Hepatocyte (in vitro differentiated cells): Measurements from ENCODE around the gene CCDC185. TPM values are rescaled to one million over a fixed set of nuclear protein-coding genes. Genes with fewer than 3 reads are reported as not detected.

Experiments
- DNase-seq: peaks from one replicate; pipeline ENCODE4 v3.0.0-alpha.2; 2016; ENCODE audit warnings: low spot score
- H2AFZ ChIP-seq: fragments of 200-600 bp; sonication (generic); 2 replicates; pipeline ENCODE4 v1.6.0; 2016; ENCODE audit warnings: antibody characterized with exemption, mild to moderate bottlenecking
- H3K27ac ChIP-seq: fragments of 200-600 bp; sonication (generic); 2 replicates; pipeline ENCODE4 v1.5.1; 2016; ENCODE audit warnings: mild to moderate bottlenecking
- H3K27me3 ChIP-seq: fragments of 200-600 bp; sonication (generic); 2 replicates; pipeline ENCODE4 v1.6.1; 2016
- H3K36me3 ChIP-seq: fragments of 200-600 bp; sonication (generic); replicated peaks from 2 replicates; pipeline ENCODE4 v1.5.1; 2016; ENCODE audit warnings: low read depth; ENCODE audit not compliant: insufficient read depth
- H3K4me1 ChIP-seq: fragments of 200-600 bp; sonication (generic); 2 replicates; pipeline ENCODE4 v1.5.1; 2016; ENCODE audit warnings: mild to moderate bottlenecking, moderate library complexity; ENCODE audit not compliant: insufficient read depth
- H3K4me2 ChIP-seq: fragments of 200-600 bp; sonication (generic); 2 replicates; pipeline ENCODE4 v1.6.0; 2016
- H3K4me3 ChIP-seq: fragments of 200-600 bp; sonication (generic); 2 replicates; pipeline ENCODE4 v1.5.1; 2016; ENCODE audit warnings: mild to moderate bottlenecking
- H3K79me2 ChIP-seq: fragments of 200-600 bp; sonication (generic); 2 replicates; pipeline ENCODE4 v1.6.0; 2017; ENCODE audit warnings: mild to moderate bottlenecking
- H3K9me2 ChIP-seq: fragments of 200-600 bp; sonication (generic); replicated peaks from 2 replicates; pipeline ENCODE4 v1.6.0; 2017; ENCODE audit warnings: mild to moderate bottlenecking; ENCODE audit not compliant: insufficient read depth
- H3K9me3 ChIP-seq: fragments of 200-600 bp; sonication (generic); 2 replicates; pipeline ENCODE4 v1.5.1; 2016; ENCODE audit warnings: low read depth, mild to moderate bottlenecking
- H4K20me1 ChIP-seq: fragments of 200-600 bp; sonication (generic); 2 replicates; pipeline ENCODE4 v1.6.0; 2016; ENCODE audit warnings: mild to moderate bottlenecking; ENCODE audit not compliant: insufficient read depth, poor library complexity, severe bottlenecking
- EZH2 ChIP-seq: fragments of 200-600 bp; sonication (generic); IDR thresholded peaks from 2 replicates; pipeline ENCODE4 v1.6.1; 2016; ENCODE audit warnings: antibody characterized with exemption, mild to moderate bottlenecking, borderline replicate concordance
- EZH2phosphoT487 ChIP-seq: fragments of 200-600 bp; sonication (generic); IDR thresholded peaks from one replicate; pipeline ENCODE4 v1.6.1; 2018; ENCODE audit warnings: antibody characterized with exemption, mild to moderate bottlenecking, low read depth, moderate library complexity; ENCODE audit not compliant: unreplicated experiment, severe bottlenecking
- WGBS: methylation state at CpG from one replicate; pipeline ENCODE4 v1.1.6; 2016; ENCODE audit warnings: low lambda C conversion rate; ENCODE audit errors: missing lambda C conversion rate; 5-methylcytosine and 5-hydroxymethylcytosine counted together
- polyA plus RNA-seq: library from polyadenylated mRNA; unstranded; fragments of >200 nt; fragmentation: Nextera tagmentation; extraction: Ambion mirVana; gene quantifications from 2 replicates; pipeline ENCODE4 v1.2.1, GENCODE V29; 2016
- total RNA-seq: library from RNA; depleted of rRNA; stranded (reverse); fragments of >200 nt; gene quantifications from 2 replicates; pipeline ENCODE4 v1.2.3, GENCODE V29; 2014
- TF ChIP-seq, protein P1 (sequence below): fragments of 200-600 bp; sonication (generic); IDR thresholded peaks from 2 replicates; pipeline ENCODE4 v1.5.1; 2016; ENCODE audit warnings: antibody characterized with exemption, mild to moderate bottlenecking; ENCODE audit not compliant: poor library complexity

Gene CCDC185
- total and polyA plus RNA-seq, 2 experiments from 2014 or later = not detected

DNA sequence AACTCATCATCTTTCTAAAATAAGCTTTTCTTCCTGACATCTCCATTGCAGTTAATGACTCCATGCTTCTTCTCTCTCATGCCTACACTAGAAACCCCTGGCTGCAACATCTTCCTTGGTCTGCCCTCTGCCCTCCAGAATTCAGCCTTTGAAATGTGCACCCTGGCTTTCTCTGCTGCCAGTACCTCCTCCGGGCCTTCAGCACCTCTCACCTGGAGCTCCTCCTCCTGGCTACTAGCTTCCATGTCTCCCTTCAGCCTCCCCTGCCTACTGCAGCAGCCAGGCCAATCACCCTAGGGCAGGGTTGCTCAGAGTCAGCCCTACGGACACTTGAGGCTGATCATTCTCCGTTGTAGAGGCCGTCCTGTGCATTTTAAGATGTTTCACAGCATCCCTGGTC, 47.5 kb upstream of the CCDC185 start:
- 65% methylated on average over 4 of the region's 4 CpGs for WGBS
- H3K79me2 ChIP-seq = no peaks in the 10 kb centered on the region
- no peaks in the 10 kb centered on the region for H4K20me1 ChIP-seq
- H3K9me3 ChIP-seq = no peaks in the 10 kb centered on the region
- no peak overlapping the region for H2AFZ ChIP-seq
- TF ChIP-seq EZH2 (no peak), EZH2phosphoT487 (no peak)
- H3K27ac ChIP-seq = no peak overlapping the region
- no peaks in the 10 kb centered on the region for H3K36me3 ChIP-seq
- H3K4me2 ChIP-seq = no peak overlapping the region
- peaks cover 11% of the 10 kb centered on the region for H3K4me1 ChIP-seq
- H3K4me3 ChIP-seq = no peak overlapping the region
- H3K27me3 ChIP-seq = no peaks in the 10 kb centered on the region
- H3K9me2 ChIP-seq = no peaks in the 10 kb centered on the region
- DNase-seq = no peak

DNA sequence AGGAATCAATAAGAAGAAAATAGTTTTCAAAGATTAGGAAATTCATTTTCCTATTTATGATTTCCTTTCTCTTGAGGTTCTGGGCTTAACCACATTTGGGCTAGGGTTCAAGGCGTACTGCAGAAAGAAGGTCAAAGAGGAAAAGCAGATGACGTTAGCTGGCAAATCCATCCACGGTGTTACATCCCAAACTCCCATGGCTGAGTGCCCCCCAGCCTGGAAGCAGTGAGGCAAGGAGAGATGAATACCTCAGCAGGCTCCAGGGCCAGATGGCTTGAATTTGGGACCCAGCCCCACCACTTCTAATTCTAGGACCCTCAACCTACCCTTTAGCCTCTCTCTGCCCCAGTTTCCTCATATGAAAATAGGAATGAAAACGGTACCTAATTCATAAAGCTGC, 46.9 kb upstream of the CCDC185 start:
- Histone ChIP-seq H3K36me3 (no peaks in the 10 kb centered on the region), H4K20me1 (no peaks in the 10 kb centered on the region), H3K27ac (no peak overlapping the region), H3K4me3 (no peak overlapping the region), H3K27me3 (no peaks in the 10 kb centered on the region), H3K9me3 (no peaks in the 10 kb centered on the region), H3K4me2 (no peak overlapping the region), H3K9me2 (no peaks in the 10 kb centered on the region), H3K79me2 (no peaks in the 10 kb centered on the region), H3K4me1 (peaks cover 11% of the 10 kb centered on the region), H2AFZ (no peak overlapping the region)
- DNase-seq = no peak
- TF ChIP-seq, protein P1, sequence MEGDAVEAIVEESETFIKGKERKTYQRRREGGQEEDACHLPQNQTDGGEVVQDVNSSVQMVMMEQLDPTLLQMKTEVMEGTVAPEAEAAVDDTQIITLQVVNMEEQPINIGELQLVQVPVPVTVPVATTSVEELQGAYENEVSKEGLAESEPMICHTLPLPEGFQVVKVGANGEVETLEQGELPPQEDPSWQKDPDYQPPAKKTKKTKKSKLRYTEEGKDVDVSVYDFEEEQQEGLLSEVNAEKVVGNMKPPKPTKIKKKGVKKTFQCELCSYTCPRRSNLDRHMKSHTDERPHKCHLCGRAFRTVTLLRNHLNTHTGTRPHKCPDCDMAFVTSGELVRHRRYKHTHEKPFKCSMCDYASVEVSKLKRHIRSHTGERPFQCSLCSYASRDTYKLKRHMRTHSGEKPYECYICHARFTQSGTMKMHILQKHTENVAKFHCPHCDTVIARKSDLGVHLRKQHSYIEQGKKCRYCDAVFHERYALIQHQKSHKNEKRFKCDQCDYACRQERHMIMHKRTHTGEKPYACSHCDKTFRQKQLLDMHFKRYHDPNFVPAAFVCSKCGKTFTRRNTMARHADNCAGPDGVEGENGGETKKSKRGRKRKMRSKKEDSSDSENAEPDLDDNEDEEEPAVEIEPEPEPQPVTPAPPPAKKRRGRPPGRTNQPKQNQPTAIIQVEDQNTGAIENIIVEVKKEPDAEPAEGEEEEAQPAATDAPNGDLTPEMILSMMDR = no peak
- TF ChIP-seq EZH2phosphoT487 (no peak), EZH2 (no peak)
- WGBS = 93% methylated on average over 4 of the region's 4 CpGs

DNA sequence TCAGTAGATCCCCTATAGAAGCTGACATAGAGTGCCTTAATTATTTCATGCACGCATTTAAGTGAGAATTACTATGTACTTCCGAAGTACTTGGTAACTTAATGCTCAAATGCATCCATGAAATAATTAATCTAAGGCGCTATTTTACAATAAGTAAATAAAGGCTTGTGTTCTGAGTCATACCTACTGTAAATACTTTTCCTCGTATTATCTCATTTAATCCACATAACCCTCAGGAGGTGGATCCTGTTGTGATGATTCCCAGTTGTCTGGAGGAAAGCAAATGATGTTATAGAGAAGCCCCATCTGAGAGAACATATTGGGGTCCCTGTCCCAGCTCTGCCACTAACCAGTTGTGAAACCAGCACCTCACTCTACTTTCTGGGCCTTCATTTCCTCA, 45.6 kb upstream of the CCDC185 start:
- Histone ChIP-seq H3K4me2 (no peak overlapping the region), H3K27me3 (peaks cover 7% of the 10 kb centered on the region), H3K27ac (no peak overlapping the region), H3K79me2 (no peaks in the 10 kb centered on the region), H3K9me3 (no peaks in the 10 kb centered on the region), H3K4me3 (no peak overlapping the region), H2AFZ (no peak overlapping the region), H3K4me1 (peaks cover 11% of the 10 kb centered on the region), H4K20me1 (no peaks in the 10 kb centered on the region), H3K36me3 (no peaks in the 10 kb centered on the region), H3K9me2 (no peaks in the 10 kb centered on the region)
- WGBS = 87% methylated on average over 4 of the region's 4 CpGs
- DNase-seq = no peak
- TF ChIP-seq EZH2 = no peak
- no peak for TF ChIP-seq EZH2phosphoT487
- TF ChIP-seq, protein P1 = no peak

DNA sequence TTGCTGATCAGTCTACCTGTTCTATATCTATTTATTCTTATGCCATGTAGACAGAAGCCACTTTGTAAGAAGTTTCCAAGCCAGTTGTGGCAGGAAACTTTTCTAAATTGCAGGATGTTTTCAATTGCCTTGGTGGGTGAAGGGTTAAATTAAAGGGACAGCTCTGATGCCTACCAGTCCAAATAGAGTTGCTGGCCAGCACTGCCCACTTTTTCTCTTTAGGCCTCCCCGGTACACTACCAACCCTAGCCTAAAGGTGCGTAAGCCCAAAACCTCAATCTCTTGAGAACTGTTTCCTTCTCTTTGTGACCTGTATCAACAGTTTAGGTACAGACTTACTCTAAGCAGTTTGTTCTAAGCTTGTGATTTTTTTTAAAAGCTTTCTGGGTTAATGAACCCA, 44.8 kb upstream of the CCDC185 start:
- H3K79me2 ChIP-seq = no peaks in the 10 kb centered on the region
- no peak for DNase-seq
- peaks cover 16% of the 10 kb centered on the region for H3K27me3 ChIP-seq
- no peak overlapping the region for H3K4me2 ChIP-seq
- H3K27ac ChIP-seq = no peak overlapping the region
- peaks cover 11% of the 10 kb centered on the region for H3K4me1 ChIP-seq
- no peaks in the 10 kb centered on the region for H4K20me1 ChIP-seq
- H3K9me3 ChIP-seq = no peaks in the 10 kb centered on the region
- H3K4me3 ChIP-seq = no peak overlapping the region
- no peaks in the 10 kb centered on the region for H3K9me2 ChIP-seq
- no peaks in the 10 kb centered on the region for H3K36me3 ChIP-seq
- WGBS = 60% methylated on average over 2 of the region's 2 CpGs
- TF ChIP-seq EZH2phosphoT487 (no peak), EZH2 (no peak)
- TF ChIP-seq, protein P1 = no peak
- H2AFZ ChIP-seq = no peak overlapping the region
